MM.1S (cell line): ENCODE measurements around the gene SH3GL2.

Experiments
- CTCF ChIP-seq: fragments of 300-600 bp; sonication (generic); IDR thresholded peaks from 2 replicates; pipeline ENCODE4 v1.5.1; 2016; ENCODE audit warnings: antibody characterized with exemption, low read length, mixed read lengths
- EZH2 ChIP-seq: fragments of 300-600 bp; sonication (generic); optimal IDR thresholded peaks from 2 replicates; pipeline ENCODE3; 2017; ENCODE audit warnings: low read depth, mild to moderate bottlenecking, antibody characterized with exemption, low read length, mixed read lengths
- EZH2phosphoT487 ChIP-seq: fragments of 300-600 bp; sonication (generic); IDR thresholded peaks from 2 replicates; pipeline ENCODE4 v1.6.1; 2018; ENCODE audit warnings: antibody characterized with exemption, low read length

DNA sequence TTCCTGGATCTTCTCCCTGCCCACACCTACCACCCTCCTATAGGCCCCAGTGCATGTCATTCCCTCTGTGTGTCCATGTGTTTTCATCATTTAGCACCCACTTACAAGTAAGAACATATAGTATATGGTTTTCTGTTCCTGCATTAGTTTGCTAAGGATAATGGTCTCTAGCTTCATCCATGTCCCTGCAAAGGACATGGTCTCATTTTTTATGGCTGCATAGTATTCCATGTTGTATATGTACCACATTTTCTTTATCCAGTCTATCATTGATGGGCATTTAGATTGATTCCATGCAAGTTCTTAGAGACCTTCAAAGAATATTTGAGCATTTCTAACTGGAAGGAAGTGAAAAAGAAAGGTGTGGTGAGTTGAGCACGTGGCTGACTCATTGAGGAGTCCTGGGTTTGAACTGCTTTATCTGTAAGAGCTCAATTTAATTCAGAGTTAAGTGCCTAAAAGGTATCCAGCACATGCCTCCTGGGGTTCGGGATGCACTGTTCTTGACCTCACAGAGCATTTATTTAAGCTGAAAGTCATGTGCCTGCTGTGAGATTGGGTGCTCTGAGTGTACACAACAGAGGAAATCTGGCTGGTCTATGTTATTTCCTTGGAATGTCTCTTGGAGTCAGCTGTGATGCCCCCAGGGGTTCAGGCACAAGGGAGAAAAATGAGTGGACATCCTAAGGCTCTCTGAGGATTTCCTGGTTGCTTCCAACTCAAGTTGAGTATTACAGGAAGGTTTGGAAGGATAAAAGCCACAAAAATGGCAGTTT lies 56.4 kb downstream of the SH3GL2 start:
- TF ChIP-seq CTCF (no peak), EZH2 (no peak), EZH2phosphoT487 (no peak)
